Ascending aorta (tissue), 2 donors: ENCODE data around the gene PRCP. TPM values are rescaled to one million over a fixed set of nuclear protein-coding genes. Genes with fewer than 3 reads are reported as not detected.

Experiments
- DNase-seq, 2 donors: peaks; one replicate each; pipeline ENCODE4 v3.0.0-alpha.2; 2019; ENCODE audit warnings: low spot score in 2 of 2
- H3K27ac ChIP-seq, 2 donors: fragments of 200-600 bp; sonication (generic); one replicate each; pipeline ENCODE4 v1.5.1; 2016 to 2017; ENCODE audit warnings: mild to moderate bottlenecking in 1 of 2
- H3K27me3 ChIP-seq: fragments of 200-600 bp; sonication (generic); one replicate; pipeline ENCODE4 v1.5.1; 2017
- H3K36me3 ChIP-seq, 2 donors: fragments of 200-600 bp; sonication (generic); one replicate each; pipeline ENCODE4 v1.5.1; 2016
- H3K4me1 ChIP-seq, 2 donors: fragments of 200-600 bp; sonication (generic); one replicate each; pipeline ENCODE4 v1.5.1; 2016 to 2017; ENCODE audit warnings: mild to moderate bottlenecking in 1 of 2
- H3K4me3 ChIP-seq, 2 donors: fragments of 200-600 bp; sonication (generic); one replicate each; pipeline ENCODE4 v1.5.1; 2016 to 2017; ENCODE audit warnings: mild to moderate bottlenecking in 1 of 2
- H3K9me3 ChIP-seq, 2 donors: fragments of 200-600 bp; sonication (generic); one replicate each; pipeline ENCODE4 v1.5.1; 2016
- intact Hi-C: fragments of 100-400 bp; cut with DNase I; formaldehyde crosslinking; loops from one replicate; pipeline ENCODE4 v1.15.1; 2023
- total RNA-seq: library from RNA; depleted of rRNA; stranded (reverse); fragments of >200 nt; gene quantifications from one replicate; pipeline ENCODE4 v1.1.0, GENCODE V29; 2016
- TF ChIP-seq, protein P1 (sequence below), 3 experiments: fragments of 200-600 bp in 2 of 3; fragments of 450-650 bp in 1 of 3; sonication (generic) in 2 of 3; IDR thresholded peaks; one replicate each; pipeline ENCODE4 v1.5.1; 2016 to 2019; ENCODE audit warnings: antibody characterized with exemption in 3 of 3, mild to moderate bottlenecking in 1 of 3, moderate library complexity in 1 of 3

PRCP gene
- total RNA-seq, 1 donor from 2014 or later, result 151 TPM

DNA sequence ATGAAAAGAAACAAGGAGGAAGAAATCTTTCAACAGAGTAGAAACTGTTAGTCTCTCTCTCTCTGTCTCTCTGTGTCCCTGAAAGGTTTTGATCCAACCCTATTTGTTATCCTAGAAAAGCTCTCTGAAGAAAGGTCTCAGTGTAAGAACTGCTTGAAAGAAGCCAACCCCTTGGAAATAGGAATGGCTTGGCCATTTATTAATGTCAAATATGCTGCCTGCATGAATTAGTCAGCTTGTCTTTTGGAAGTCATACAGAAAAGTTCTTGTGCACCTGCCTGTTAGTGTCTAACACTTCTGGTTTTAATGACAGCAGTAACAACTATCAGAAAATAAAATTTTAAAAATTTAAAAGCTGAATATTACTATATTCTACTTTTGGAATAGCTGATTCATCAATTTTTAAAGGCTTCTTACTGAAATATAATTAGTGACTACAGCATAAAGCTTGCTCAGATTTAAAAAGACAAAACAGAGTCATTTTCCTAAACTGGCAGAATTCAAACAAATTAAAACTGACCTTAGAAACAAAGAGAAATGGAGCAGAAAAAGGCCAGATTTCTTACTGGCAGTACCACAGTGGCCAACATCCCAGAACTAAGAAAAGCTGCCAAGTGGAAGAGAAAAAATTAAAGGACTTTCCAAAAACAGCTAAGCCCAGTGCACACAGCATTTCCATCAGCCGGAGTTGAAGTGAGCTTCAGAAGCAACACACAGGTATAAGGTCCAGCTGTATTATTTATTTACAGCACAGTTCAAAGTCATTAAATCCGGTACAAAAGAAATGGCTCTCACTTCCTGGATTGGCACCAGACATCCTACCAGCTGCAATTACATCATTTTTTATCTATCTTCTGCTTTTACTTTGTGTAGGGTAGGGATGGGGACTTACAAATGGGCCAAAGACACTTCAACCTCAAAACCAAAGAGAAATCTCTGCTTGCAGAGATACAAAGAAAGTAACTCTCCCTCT, 76.3 kb downstream of the PRCP start:
- no peak for DNase-seq
- Histone ChIP-seq H3K4me3 (no peak overlapping the region), H3K9me3 (no peaks in the 10 kb centered on the region), H3K27ac (peak overlapping the region; percentile 43), H3K27me3 (no peaks in the 10 kb centered on the region), H3K36me3 (no peaks in the 10 kb centered on the region), H3K4me1 (peaks cover 0 to 23% of the 10 kb centered on the region in 2 donors)
- intact Hi-C loops, result no loop called here
- TF ChIP-seq, protein P1, sequence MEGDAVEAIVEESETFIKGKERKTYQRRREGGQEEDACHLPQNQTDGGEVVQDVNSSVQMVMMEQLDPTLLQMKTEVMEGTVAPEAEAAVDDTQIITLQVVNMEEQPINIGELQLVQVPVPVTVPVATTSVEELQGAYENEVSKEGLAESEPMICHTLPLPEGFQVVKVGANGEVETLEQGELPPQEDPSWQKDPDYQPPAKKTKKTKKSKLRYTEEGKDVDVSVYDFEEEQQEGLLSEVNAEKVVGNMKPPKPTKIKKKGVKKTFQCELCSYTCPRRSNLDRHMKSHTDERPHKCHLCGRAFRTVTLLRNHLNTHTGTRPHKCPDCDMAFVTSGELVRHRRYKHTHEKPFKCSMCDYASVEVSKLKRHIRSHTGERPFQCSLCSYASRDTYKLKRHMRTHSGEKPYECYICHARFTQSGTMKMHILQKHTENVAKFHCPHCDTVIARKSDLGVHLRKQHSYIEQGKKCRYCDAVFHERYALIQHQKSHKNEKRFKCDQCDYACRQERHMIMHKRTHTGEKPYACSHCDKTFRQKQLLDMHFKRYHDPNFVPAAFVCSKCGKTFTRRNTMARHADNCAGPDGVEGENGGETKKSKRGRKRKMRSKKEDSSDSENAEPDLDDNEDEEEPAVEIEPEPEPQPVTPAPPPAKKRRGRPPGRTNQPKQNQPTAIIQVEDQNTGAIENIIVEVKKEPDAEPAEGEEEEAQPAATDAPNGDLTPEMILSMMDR (IDR thresholded peaks at IDR 0.05), result no peak

DNA sequence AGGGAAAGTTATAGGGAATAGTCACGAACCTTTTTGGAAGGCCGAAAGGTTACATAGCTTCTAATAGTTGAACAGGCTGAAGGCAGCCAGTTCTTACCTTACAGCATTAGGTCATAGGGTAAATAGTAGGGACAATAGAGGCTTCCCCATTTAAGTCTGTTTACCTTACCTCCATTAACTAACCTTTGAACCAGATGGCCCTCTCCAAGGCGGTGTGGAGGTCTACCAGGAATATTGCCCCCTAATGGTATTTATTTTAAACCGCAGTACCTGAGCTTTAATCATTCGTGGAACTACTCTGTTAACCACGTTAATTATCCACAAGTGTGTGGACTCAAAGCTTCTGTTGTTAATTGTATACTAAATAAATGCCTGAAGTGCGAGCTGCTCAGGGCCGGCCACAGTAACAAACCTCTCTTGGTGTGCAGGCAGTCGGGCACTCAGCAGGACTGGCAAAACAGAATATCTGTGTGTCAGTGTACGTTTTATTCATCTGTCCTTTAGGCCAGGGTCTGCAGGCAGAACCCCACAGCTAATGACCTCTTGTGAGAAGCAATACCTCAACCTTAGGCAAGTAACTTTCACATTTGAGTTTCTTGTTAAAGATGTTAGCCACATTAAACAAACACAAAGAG, 81.7 kb downstream of the PRCP start:
- H3K27ac ChIP-seq, result no peak overlapping the region
- intact Hi-C loops, result no loop called here
- DNase-seq, result no peak
- H3K27me3 ChIP-seq, result no peaks in the 10 kb centered on the region
- peaks cover 0 to 14% of the 10 kb centered on the region in 2 donors for H3K4me1 ChIP-seq
- H3K9me3 ChIP-seq, result no peaks in the 10 kb centered on the region
- TF ChIP-seq, protein P1 (IDR thresholded peaks at IDR 0.05), result no peak
- H3K4me3 ChIP-seq, result no peak overlapping the region
- H3K36me3 ChIP-seq, result no peaks in the 10 kb centered on the region

DNA sequence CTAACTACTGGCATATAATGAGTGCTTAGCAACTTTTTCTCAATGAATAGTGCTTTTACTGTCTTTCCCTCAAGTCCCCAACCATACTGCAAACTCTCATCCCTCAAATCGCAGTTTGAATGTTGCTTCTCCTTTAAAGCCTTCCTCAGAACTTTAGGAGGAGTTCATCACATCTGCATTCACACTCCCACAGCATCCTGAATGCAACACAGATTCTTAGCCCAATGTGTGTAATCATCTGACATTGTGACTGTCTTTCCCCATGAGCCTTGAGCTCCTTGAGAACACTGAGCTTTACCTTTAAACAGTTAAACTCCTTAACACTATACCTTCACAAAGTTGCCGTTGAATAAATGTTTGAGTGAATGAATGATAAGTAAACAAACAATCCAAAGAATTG, 84.8 kb downstream of the PRCP start:
- no peak for DNase-seq
- no peaks in the 10 kb centered on the region for H3K27me3 ChIP-seq
- no peaks in the 10 kb centered on the region for H3K4me1 ChIP-seq
- no peaks in the 10 kb centered on the region for H3K9me3 ChIP-seq
- no peaks in the 10 kb centered on the region for H3K36me3 ChIP-seq
- TF ChIP-seq, protein P1 (IDR thresholded peaks at IDR 0.05), result no peak
- no peak overlapping the region for H3K4me3 ChIP-seq
- no peak overlapping the region for H3K27ac ChIP-seq
- intact Hi-C loops, result no loop called here

DNA sequence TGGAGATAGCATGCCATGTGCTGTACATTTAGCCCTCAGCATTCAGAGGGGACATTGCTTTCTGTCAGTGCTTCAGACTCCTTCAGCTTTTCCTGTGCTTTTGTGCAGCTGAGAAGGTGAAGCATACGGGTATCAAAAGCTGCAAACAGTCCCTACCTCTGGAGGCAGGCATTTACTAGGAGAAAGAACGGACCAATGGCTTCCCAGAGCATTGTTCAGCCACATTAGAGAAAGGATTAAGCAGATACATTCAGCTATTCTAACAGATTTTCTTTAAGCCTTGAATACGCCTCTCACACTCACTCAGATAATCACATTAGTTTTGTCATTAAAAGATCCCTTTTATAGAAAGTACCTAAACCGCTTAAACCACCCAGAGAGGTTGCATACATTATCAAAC, 85.9 kb downstream of the PRCP start:
- H3K4me3 ChIP-seq, result no peak overlapping the region
- H3K4me1 ChIP-seq, result no peaks in the 10 kb centered on the region
- H3K36me3 ChIP-seq, result no peaks in the 10 kb centered on the region
- no peak for DNase-seq
- no peak overlapping the region for H3K27ac ChIP-seq
- intact Hi-C loops, result no loop called here
- TF ChIP-seq, protein P1 (IDR thresholded peaks at IDR 0.05), result no peak
- no peaks in the 10 kb centered on the region for H3K9me3 ChIP-seq
- no peaks in the 10 kb centered on the region for H3K27me3 ChIP-seq

DNA sequence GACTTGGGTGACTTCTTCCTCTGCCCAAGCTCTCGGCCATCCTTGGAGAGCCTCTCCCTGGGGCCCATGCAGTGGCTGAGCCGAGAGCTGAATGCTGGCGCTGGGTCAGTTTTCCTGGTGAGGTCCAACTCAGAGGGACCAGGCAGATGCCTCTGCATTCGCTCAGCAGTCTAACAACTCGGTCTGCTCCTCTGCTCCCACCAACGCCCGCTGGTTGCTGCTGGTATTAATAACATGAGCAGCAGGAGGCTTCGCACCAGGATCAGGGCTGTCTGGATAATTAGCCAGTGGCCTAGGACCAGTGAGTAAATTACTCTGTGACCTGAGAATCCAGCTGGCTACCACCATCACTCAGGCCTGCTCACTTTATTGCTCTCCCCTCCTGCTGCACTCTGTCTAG, 88.9 kb downstream of the PRCP start:
- no peaks in the 10 kb centered on the region for H3K36me3 ChIP-seq
- intact Hi-C loops, result no loop called here

More for the DNA sequence above, 88.9 kb downstream of the PRCP start:
- Histone ChIP-seq H3K27me3 (no peaks in the 10 kb centered on the region), H3K27ac (no peak overlapping the region), H3K9me3 (no peaks in the 10 kb centered on the region), H3K4me1 (no peaks in the 10 kb centered on the region), H3K4me3 (no peak overlapping the region)
- TF ChIP-seq, protein P1 (IDR thresholded peaks at IDR 0.05), result no peak
- no peak for DNase-seq
